Transverse colon (tissue), 4 donors: ENCODE measurements around the gene KCNH6. TPM values are rescaled to one million over a fixed set of nuclear protein-coding genes. Genes with fewer than 3 reads are reported as not detected.

Source experiments
- DNase-seq: peaks from one replicate; pipeline ENCODE4 v3.0.0-alpha.2; 2019
- H3K27ac ChIP-seq, 4 donors: fragments of 200-600 bp; sonication (generic); 2 replicates each; pipeline ENCODE4 v1.5.1; 2016 to 2018; ENCODE audit warnings: inconsistent platforms in 4 of 4
- H3K27me3 ChIP-seq: fragments of 200-600 bp; sonication (generic); 2 replicates; pipeline ENCODE4 v1.5.1; 2017; ENCODE audit warnings: inconsistent platforms
- H3K36me3 ChIP-seq, 4 donors: fragments of 200-600 bp; sonication (generic); 2 replicates each; pipeline ENCODE4 v1.5.1; 2017 to 2019; ENCODE audit warnings: inconsistent platforms in 4 of 4
- H3K4me1 ChIP-seq, 4 donors: fragments of 200-600 bp; sonication (generic); 2 replicates each; pipeline ENCODE4 v1.5.1; 2017 to 2020; ENCODE audit warnings: inconsistent platforms in 4 of 4
- H3K4me3 ChIP-seq, 4 donors: fragments of 200-600 bp; sonication (generic); 1 replicate in 1 of 4; 2 replicates in 3 of 4; pipeline versions ENCODE4 v1.5.1 to v1.6.1; 2017 to 2019; ENCODE audit warnings: inconsistent platforms in 4 of 4
- H3K9me3 ChIP-seq, 2 donors: fragments of 200-600 bp; sonication (generic); 2 replicates each; pipeline ENCODE4 v1.5.1; 2017 to 2019; ENCODE audit warnings: inconsistent platforms in 2 of 2
- EP300 ChIP-seq: sonication (generic); formaldehyde crosslinking; IDR thresholded peaks from one replicate; pipeline ENCODE4 v1.6.1; 2017; ENCODE audit warnings: antibody characterized with exemption, low read depth
- POLR2A ChIP-seq: fragments of 450-650 bp; IDR thresholded peaks from one replicate; pipeline ENCODE4 v1.6.1; 2016; ENCODE audit warnings: antibody characterized with exemption, mild to moderate bottlenecking, moderate library complexity
- POLR2AphosphoS5 ChIP-seq, 3 donors: sonication (generic); formaldehyde crosslinking; IDR thresholded peaks; one replicate each; pipeline ENCODE4 v1.6.1; 2016; ENCODE audit warnings: antibody characterized with exemption in 3 of 3
- WGBS, 2 donors: methylation state at CpG; one replicate each; pipeline ENCODE4 v1.1.5; 2018; ENCODE audit warnings: low coverage in 1 of 2; 5-methylcytosine and 5-hydroxymethylcytosine counted together
- in situ Hi-C, 4 donors: fragments of 200-750 bp; cut with MboI; loops; one replicate each; pipeline versions ENCODE4 v1.15.0 to v1.15.1; 2017; ENCODE audit warnings: low sequenced_read_pairs in 3 of 4, low pct_ligation_motif_present in 1 of 4, low pct_unique_long_range_greater_than_20kb in 1 of 4
- intact Hi-C: fragments of 100-400 bp; cut with DNase I; formaldehyde crosslinking; loops from one replicate; pipeline ENCODE4 v1.15.1; 2023; ENCODE audit warnings: low total_unique reads
- total RNA-seq, 4 donors: library from RNA; depleted of rRNA; stranded (reverse); fragments of >200 nt; gene quantifications; one replicate each; pipeline ENCODE4 v1.1.0, GENCODE V29; 2016
- TF ChIP-seq, protein P1 (sequence below), 5 experiments: fragments of 200-600 bp in 3 of 5; fragments of 450-650 bp in 2 of 5; sonication (generic) in 3 of 5; IDR thresholded peaks; 1 replicate in 2 of 5; 2 replicates in 3 of 5; pipeline ENCODE4 v1.5.1; 2016 to 2017; ENCODE audit warnings: antibody characterized with exemption in 5 of 5, inconsistent platforms in 3 of 5, mild to moderate bottlenecking in 2 of 5, moderate library complexity in 1 of 5

Gene KCNH6
- total RNA-seq, 4 donors from 2014 or later = 0.48 to 0.96 TPM; not detected in 2

DNA sequence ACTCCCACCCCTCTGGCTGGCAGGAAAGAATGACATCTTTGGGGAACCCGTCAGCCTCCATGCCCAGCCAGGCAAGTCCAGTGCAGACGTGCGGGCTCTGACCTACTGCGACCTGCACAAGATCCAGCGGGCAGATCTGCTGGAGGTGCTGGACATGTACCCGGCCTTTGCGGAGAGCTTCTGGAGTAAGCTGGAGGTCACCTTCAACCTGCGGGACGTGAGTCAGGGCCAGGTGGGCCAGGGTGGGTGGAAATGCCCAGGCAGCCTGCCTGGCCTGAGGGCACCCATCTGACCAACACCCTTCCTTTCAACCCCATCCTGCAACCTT lies 19.0 kb downstream of the KCNH6 start:
- Histone ChIP-seq H3K27ac (no peak overlapping the region), H3K27me3 (peaks cover 30% of the 10 kb centered on the region), H3K4me1 (peaks cover 6 to 10% (median 8%) of the 10 kb centered on the region in 4 donors), H3K4me3 (no peak overlapping the region), H3K36me3 (no peaks in the 10 kb centered on the region), H3K9me3 (no peaks in the 10 kb centered on the region)
- no peak for DNase-seq
- intact Hi-C loops (no loop called here), in situ Hi-C loops (no loop called here)
- TF ChIP-seq POLR2A = no peak
- TF ChIP-seq EP300 = no peak
- TF ChIP-seq POLR2AphosphoS5 (IDR thresholded peaks at IDR 0.05) = no peak
- TF ChIP-seq, protein P1, sequence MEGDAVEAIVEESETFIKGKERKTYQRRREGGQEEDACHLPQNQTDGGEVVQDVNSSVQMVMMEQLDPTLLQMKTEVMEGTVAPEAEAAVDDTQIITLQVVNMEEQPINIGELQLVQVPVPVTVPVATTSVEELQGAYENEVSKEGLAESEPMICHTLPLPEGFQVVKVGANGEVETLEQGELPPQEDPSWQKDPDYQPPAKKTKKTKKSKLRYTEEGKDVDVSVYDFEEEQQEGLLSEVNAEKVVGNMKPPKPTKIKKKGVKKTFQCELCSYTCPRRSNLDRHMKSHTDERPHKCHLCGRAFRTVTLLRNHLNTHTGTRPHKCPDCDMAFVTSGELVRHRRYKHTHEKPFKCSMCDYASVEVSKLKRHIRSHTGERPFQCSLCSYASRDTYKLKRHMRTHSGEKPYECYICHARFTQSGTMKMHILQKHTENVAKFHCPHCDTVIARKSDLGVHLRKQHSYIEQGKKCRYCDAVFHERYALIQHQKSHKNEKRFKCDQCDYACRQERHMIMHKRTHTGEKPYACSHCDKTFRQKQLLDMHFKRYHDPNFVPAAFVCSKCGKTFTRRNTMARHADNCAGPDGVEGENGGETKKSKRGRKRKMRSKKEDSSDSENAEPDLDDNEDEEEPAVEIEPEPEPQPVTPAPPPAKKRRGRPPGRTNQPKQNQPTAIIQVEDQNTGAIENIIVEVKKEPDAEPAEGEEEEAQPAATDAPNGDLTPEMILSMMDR (IDR thresholded peaks at IDR 0.05) = no peak
- WGBS, 2 donors = 86 to 96% methylated on average over 4 to 9 of the region's 9 CpGs

DNA sequence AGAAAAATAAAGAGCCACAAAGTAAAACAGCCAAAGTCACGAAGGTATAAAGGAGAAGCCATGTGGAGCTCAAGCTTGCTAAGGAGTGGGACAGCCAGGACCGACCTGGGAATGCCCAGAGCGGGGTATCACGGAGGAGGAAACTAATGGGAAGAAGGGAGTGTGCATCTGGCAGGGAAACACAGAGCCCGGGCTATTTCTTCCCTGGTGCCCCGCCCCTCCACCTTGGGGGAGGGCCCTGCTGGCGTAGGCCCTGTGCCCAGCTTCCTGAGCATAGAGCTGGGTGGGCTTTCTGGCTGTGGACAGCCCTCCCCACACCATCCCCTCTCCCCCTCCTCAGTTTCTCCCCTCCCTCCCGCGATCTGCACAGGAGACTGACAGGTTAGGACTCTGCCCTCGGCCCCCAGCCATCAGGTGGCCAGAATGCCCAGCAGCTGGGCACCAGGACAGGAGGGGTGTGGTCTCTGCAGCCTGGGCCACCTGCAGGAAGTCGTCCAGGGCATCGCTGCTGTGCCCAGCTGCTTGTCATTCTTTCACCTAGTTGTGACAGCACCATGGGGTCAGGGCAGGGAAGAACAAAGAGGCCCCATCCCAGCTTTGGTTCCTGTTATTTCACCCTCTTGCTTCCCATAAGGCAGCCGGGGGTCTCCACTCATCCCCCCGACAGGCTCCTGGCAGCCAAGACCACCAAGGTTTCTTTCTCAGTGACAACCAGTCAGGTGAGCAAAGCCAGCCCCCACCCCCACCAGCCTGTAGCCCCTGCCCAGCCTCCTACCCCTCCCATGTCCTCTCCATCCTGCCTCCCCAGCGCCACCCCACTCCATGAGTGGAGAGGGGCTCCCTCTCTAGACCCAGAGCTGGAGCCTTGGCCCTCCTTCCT lies 20.0 kb downstream of the KCNH6 start:
- H3K9me3 ChIP-seq = no peaks in the 10 kb centered on the region
- intact Hi-C loops = no loop called here
- H3K27ac ChIP-seq = no peak overlapping the region
- peaks cover 20% of the 10 kb centered on the region for H3K27me3 ChIP-seq
- no peaks in the 10 kb centered on the region for H3K36me3 ChIP-seq
- H3K4me1 ChIP-seq = peaks cover 3 to 5% (median 3%) of the 10 kb centered on the region in 4 donors
- in situ Hi-C loops = no loop called here
- no peak overlapping the region for H3K4me3 ChIP-seq
- 39 to 60% methylated on average over 4 to 15 of the region's 15 CpGs for WGBS, 2 donors
- TF ChIP-seq POLR2AphosphoS5 (IDR thresholded peaks at IDR 0.05) (peak in 1 of 3 donors; percentile 36), EP300 (no peak), POLR2A (no peak)
- TF ChIP-seq, protein P1 (IDR thresholded peaks at IDR 0.05) = no peak
- peak; percentile 32 for DNase-seq

DNA sequence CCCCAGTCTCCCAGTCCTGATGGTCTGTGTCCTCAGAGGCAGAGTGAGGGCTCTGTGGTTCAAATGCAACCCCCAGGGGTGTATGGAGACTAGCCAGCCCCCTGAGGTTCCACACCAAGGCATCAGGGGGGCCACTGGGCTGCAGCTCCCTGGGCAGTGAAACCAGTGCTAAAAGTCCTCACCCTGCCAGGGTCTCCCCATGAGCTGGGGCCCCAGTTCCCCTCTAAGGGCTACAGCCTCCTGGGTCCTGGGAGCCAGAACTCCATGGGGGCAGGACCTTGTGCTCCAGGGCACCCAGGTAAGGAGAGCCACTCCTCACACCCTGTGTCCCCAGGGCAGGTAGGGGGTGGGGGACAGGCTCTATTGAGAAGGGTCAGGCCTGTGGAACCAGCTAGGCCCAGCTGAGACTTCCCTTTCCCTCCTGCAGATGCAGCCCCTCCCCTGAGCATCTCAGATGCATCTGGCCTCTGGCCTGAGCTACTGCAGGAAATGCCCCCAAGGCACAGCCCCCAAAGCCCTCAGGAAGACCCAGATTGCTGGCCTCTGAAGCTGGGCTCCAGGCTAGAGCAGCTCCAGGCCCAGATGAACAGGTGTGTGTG lies 20.8 kb downstream of the KCNH6 start:
- intact Hi-C loops (no loop called here), in situ Hi-C loops (no loop called here)
- TF ChIP-seq POLR2AphosphoS5 (IDR thresholded peaks at IDR 0.05) = no peak
- no peak for TF ChIP-seq EP300
- TF ChIP-seq POLR2A = no peak
- TF ChIP-seq, protein P1 (IDR thresholded peaks at IDR 0.05) = no peak
- Histone ChIP-seq H3K9me3 (no peaks in the 10 kb centered on the region), H3K36me3 (no peaks in the 10 kb centered on the region), H3K4me3 (no peak overlapping the region), H3K27ac (no peak overlapping the region), H3K4me1 (no peaks in the 10 kb centered on the region), H3K27me3 (peaks cover 13% of the 10 kb centered on the region)
- DNase-seq = no peak

DNA sequence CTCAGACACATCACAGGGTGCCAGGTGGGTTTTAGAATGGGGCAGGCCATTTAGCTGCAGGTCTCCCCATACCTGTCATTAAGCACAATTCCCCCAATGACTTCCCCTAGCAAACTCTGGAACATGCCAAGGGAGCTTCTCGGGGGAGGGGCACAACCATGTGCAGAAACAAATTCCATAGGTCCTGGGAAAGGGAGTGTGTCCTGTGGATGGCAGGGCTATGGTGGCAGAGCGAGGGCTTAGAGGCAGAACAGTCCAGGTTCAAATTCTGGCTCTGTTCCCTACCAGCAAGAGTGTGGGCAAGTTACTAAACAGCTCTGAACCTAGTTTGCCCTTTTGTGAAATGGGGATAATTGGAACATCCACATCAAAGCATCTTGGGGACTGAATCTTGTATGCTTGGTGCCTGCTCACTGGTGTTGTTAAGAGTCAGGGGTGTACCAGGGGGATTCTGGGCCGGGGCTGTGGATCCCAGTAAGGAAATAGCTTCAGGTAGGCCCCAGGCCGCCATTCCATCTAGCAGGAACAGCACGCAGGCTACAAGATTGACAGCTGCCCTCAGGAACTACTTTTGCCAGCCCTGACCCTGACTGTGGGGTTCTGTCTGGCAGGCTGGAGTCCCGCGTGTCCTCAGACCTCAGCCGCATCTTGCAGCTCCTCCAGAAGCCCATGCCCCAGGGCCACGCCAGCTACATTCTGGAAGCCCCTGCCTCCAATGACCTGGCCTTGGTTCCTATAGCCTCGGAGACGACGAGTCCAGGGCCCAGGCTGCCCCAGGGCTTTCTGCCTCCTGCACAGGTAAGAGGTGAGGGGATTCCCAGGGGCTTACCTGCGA lies 21.5 kb downstream of the KCNH6 start:
- no peak overlapping the region for H3K27ac ChIP-seq
- peaks cover 5% of the 10 kb centered on the region for H3K27me3 ChIP-seq
- DNase-seq = no peak
- H3K9me3 ChIP-seq = no peaks in the 10 kb centered on the region
- no peaks in the 10 kb centered on the region for H3K36me3 ChIP-seq
- peaks cover 0 to 8% (median 5%) of the 10 kb centered on the region in 4 donors for H3K4me1 ChIP-seq
- intact Hi-C loops (no loop called here), in situ Hi-C loops (no loop called here)
- H3K4me3 ChIP-seq = no peak overlapping the region
- 94 to 100% methylated on average over 1 to 13 of the region's 13 CpGs for WGBS, 2 donors
- TF ChIP-seq POLR2A = no peak
- TF ChIP-seq, protein P1 (IDR thresholded peaks at IDR 0.05) = no peak
- TF ChIP-seq POLR2AphosphoS5 (IDR thresholded peaks at IDR 0.05) = no peak
- no peak for TF ChIP-seq EP300
